Activated CD8-positive, alpha-beta memory T cell treated with anti-CD3 and anti-CD28 coated beads for 36 hours (primary cell): ENCODE measurements around the gene CCSER1. TPM values are rescaled to one million over a fixed set of nuclear protein-coding genes. Genes with fewer than 3 reads are reported as not detected.
"Not testable (repeated sequence)": the region's sequence is repeated elsewhere in the genome, so short reads cannot be mapped to it uniquely, and the experiment has no call there.

Experiments used
- CTCF ChIA-PET: fragments of 350-600 bp; sonication (Branson Sonifier 250); formaldehyde crosslinking; loops from one replicate; lab custom pipeline; 2021; ENCODE audit warnings: antibody characterized with exemption; lab: Charles Lee
- POLR2A ChIA-PET: fragments of 350-600 bp; sonication (Branson Sonifier 250); formaldehyde crosslinking; loops from one replicate; lab custom pipeline; 2021; ENCODE audit warnings: antibody characterized with exemption; lab: Charles Lee
- total RNA-seq, 2 experiments: library from RNA; stranded (reverse); gene quantifications; one replicate each; pipeline ENCODE4 v1.2.3, GENCODE V29; 2021

Gene CCSER1
- total RNA-seq, 2 experiments from 2014 or later = 0.06 TPM; not detected in 1

- ChIA-PET CTCF (no interaction called here), POLR2A (no interaction called here)
Measured at GRCh38 chr4:90757534-90758060, 630.4 kb downstream of the CCSER1 start.

GRCh38 chr4:90760059-90760458 is 632.9 kb downstream of the CCSER1 start:
- ChIA-PET POLR2A (no interaction called here), CTCF (no interaction called here)

GRCh38 chr4:90766837-90767236 is 639.6 kb downstream of the CCSER1 start:
- ChIA-PET POLR2A (no interaction called here), CTCF (no interaction called here)

- CTCF ChIA-PET = no interaction called here
Measured at GRCh38 chr4:90769251-90769650, 642.1 kb downstream of the CCSER1 start.

GRCh38 chr4:90780193-90780592 is 653.0 kb downstream of the CCSER1 start:
- POLR2A ChIA-PET = no interaction called here

More at GRCh38 chr4:90769251-90769650, 642.1 kb downstream of the CCSER1 start:
- POLR2A ChIA-PET = no interaction called here

GRCh38 chr4:90786602-90787001 is 659.4 kb downstream of the CCSER1 start:
- ChIA-PET CTCF (no interaction called here), POLR2A (no interaction called here)

More at GRCh38 chr4:90780193-90780592, 653.0 kb downstream of the CCSER1 start:
- CTCF ChIA-PET = no interaction called here

- POLR2A ChIA-PET = no interaction called here
- CTCF ChIA-PET = no interaction called here
Measured at GRCh38 chr4:90792696-90793095, 665.5 kb downstream of the CCSER1 start.

- POLR2A ChIA-PET = no interaction called here
- CTCF ChIA-PET = no interaction called here
Measured at GRCh38 chr4:90798948-90799347, 671.8 kb downstream of the CCSER1 start.

GRCh38 chr4:90799895-90800294 is 672.7 kb downstream of the CCSER1 start:
- ChIA-PET POLR2A (no interaction called here), CTCF (no interaction called here)

- ChIA-PET CTCF (no interaction called here), POLR2A (no interaction called here)
Measured at GRCh38 chr4:90815569-90815968, 688.4 kb downstream of the CCSER1 start.

GRCh38 chr4:90816754-90817153 is 689.6 kb downstream of the CCSER1 start:
- ChIA-PET CTCF (no interaction called here), POLR2A (no interaction called here)

GRCh38 chr4:90824266-90825150 is 697.3 kb downstream of the CCSER1 start:
- ChIA-PET CTCF (no interaction called here), POLR2A (no interaction called here)

GRCh38 chr4:90825849-90826248 is 698.7 kb downstream of the CCSER1 start:
- POLR2A ChIA-PET = no interaction called here
- CTCF ChIA-PET = no interaction called here

GRCh38 chr4:90833706-90834105 is 706.5 kb downstream of the CCSER1 start:
- ChIA-PET POLR2A (no interaction called here), CTCF (no interaction called here)

GRCh38 chr4:90837241-90837640 is 710.0 kb downstream of the CCSER1 start:
- CTCF ChIA-PET = no interaction called here
- POLR2A ChIA-PET = no interaction called here

- POLR2A ChIA-PET = not testable (repeated sequence)
Measured at GRCh38 chr4:90838859-90839258, 711.7 kb downstream of the CCSER1 start.

GRCh38 chr4:90840291-90840690 is 713.1 kb downstream of the CCSER1 start:
- CTCF ChIA-PET = no interaction called here

More at GRCh38 chr4:90838859-90839258, 711.7 kb downstream of the CCSER1 start:
- CTCF ChIA-PET = not testable (repeated sequence)

GRCh38 chr4:90840828-90841227 is 713.6 kb downstream of the CCSER1 start:
- CTCF ChIA-PET = no interaction called here
- POLR2A ChIA-PET = no interaction called here

More at GRCh38 chr4:90840291-90840690, 713.1 kb downstream of the CCSER1 start:
- POLR2A ChIA-PET = no interaction called here

GRCh38 chr4:90841676-90842075 is 714.5 kb downstream of the CCSER1 start:
- POLR2A ChIA-PET = interaction anchor here (0.7 kb wide), 1 partner anchor 895 kb away, joined by 3 read pairs; no protein-coding TSS in a partner anchor
- CTCF ChIA-PET = no interaction called here

GRCh38 chr4:90842960-90843359 is 715.8 kb downstream of the CCSER1 start:
- ChIA-PET POLR2A (no interaction called here), CTCF (no interaction called here)

GRCh38 chr4:90844241-90844640 is 717.0 kb downstream of the CCSER1 start:
- CTCF ChIA-PET = no interaction called here
- POLR2A ChIA-PET = no interaction called here
